HepG2 (cell line): ENCODE results near the gene GNL3. TPM values are rescaled to one million over a fixed set of nuclear protein-coding genes. Genes with fewer than 3 reads are reported as not detected.

Experiments
- CEBPG ChIP-seq: IDR thresholded peaks from 2 replicates; pipeline ENCODE4 v1.6.1; 2016
- HNRNPH1 ChIP-seq: fragments of 200-400 bp; formaldehyde crosslinking; optimal IDR thresholded peaks from 2 replicates; pipeline ENCODE3; 2017; ENCODE audit warnings: mild to moderate bottlenecking, low read depth, low read length
- IKZF1 ChIP-seq: fragments of 450-650 bp; IDR thresholded peaks from 2 replicates; pipeline ENCODE4 v1.7.1; 2016
- JARID2 ChIP-seq: sonication (generic); formaldehyde crosslinking; IDR thresholded peaks from 2 replicates; pipeline ENCODE4 v1.8.1; 2023; ENCODE audit warnings: missing genetic modification reagents, inconsistent platforms; ENCODE audit not compliant: insufficient replicate concordance
- JDP2 ChIP-seq: sonication (generic); formaldehyde crosslinking; IDR thresholded peaks from 2 replicates; pipeline ENCODE4 v1.8.1; 2022; ENCODE audit warnings: missing genetic modification reagents, borderline replicate concordance
- KDM2A ChIP-seq: sonication (generic); formaldehyde crosslinking; IDR thresholded peaks from 2 replicates; pipeline ENCODE4 v1.4.0; 2020; ENCODE audit warnings: low read depth, missing genetic modification reagents, borderline replicate concordance
- MBD4 ChIP-seq: IDR thresholded peaks from 2 replicates; pipeline ENCODE4 v1.6.1; 2012; ENCODE audit warnings: low read length, inconsistent platforms, borderline replicate concordance
- PRPF4 ChIP-seq: fragments of 200-400 bp; formaldehyde crosslinking; IDR thresholded peaks from 2 replicates; pipeline ENCODE4 v1.6.1; 2016; ENCODE audit warnings: low read length, low read depth; ENCODE audit not compliant: poor library complexity, severe bottlenecking
- STAT5B ChIP-seq: sonication (generic); formaldehyde crosslinking; IDR thresholded peaks from 2 replicates; pipeline ENCODE4 v1.4.0; 2020; ENCODE audit warnings: missing genetic modification reagents
- WIZ ChIP-seq: sonication (generic); formaldehyde crosslinking; IDR thresholded peaks from 2 replicates; pipeline ENCODE4 v1.5.1; 2020; ENCODE audit warnings: mild to moderate bottlenecking, missing genetic modification reagents
- ZNF296 ChIP-seq: sonication (generic); formaldehyde crosslinking; conservative IDR thresholded peaks from 2 replicates; pipeline ENCODE4 v1.5.0; 2020; ENCODE audit warnings: mild to moderate bottlenecking, missing genetic modification reagents
- ZNF333 ChIP-seq: sonication (generic); formaldehyde crosslinking; IDR thresholded peaks from 2 replicates; pipeline ENCODE4 v1.4.0; 2020; ENCODE audit warnings: mild to moderate bottlenecking, missing genetic modification reagents, borderline replicate concordance
- ZNF335 ChIP-seq: sonication (generic); formaldehyde crosslinking; IDR thresholded peaks from 2 replicates; pipeline ENCODE4 v1.4.0; 2020; ENCODE audit warnings: missing genetic modification reagents
- ZNF33A ChIP-seq: sonication (generic); formaldehyde crosslinking; IDR thresholded peaks from 2 replicates; pipeline ENCODE4 v1.5.1; 2020; ENCODE audit warnings: missing genetic modification reagents, mild to moderate bottlenecking, moderate library complexity, borderline replicate concordance
- ZNF446 ChIP-seq: sonication (generic); formaldehyde crosslinking; IDR thresholded peaks from 2 replicates; pipeline ENCODE4 v1.5.0; 2020; ENCODE audit warnings: mild to moderate bottlenecking, missing genetic modification reagents
- ZNF879 ChIP-seq: sonication (generic); formaldehyde crosslinking; IDR thresholded peaks from 2 replicates; pipeline ENCODE4 v1.8.1; 2023; ENCODE audit warnings: missing genetic modification reagents
- polyA plus RNA-seq, 8 experiments: library from polyadenylated mRNA; depleted of rRNA in 3 of 8; stranded (reverse) in 7 of 8; unstranded in 1 of 8; fragments of >200 nt; fragmentation: Illumina TruSeq in 4 of 8; extraction: Trizol in 4 of 8; gene quantifications; 2 replicates each; pipeline versions ENCODE4 v1.2.1 to v1.2.3, GENCODE V29; 2011 to 2016; ENCODE audit warnings: low read depth in 4 of 8, missing spikeins in 1 of 8, mixed read lengths in 1 of 8; ENCODE audit not compliant: insufficient read depth in 1 of 8
- total RNA-seq, 5 experiments: library from RNA; depleted of rRNA; stranded (reverse); fragments of >200 nt; fragmentation: Illumina TruSeq; extraction: Trizol; gene quantifications; 2 replicates each; pipeline ENCODE4 v1.2.3, GENCODE V29; 2016; ENCODE audit warnings: low read depth in 1 of 5
- TF ChIP-seq, protein P1 (sequence below): sonication (generic); formaldehyde crosslinking; conservative IDR thresholded peaks from 2 replicates; pipeline ENCODE4 v1.4.0; 2020; ENCODE audit warnings: mild to moderate bottlenecking, missing genetic modification reagents, moderate library complexity
- TF ChIP-seq, protein P2 (sequence below), 2 experiments: sonication (generic) in 1 of 2; formaldehyde crosslinking in 1 of 2; IDR thresholded peaks; 2 replicates each; pipeline versions ENCODE4 v1.5.1 to v1.6.1; 2011 to 2020; ENCODE audit warnings: borderline replicate concordance in 1 of 2, low read depth in 1 of 2, low read length in 1 of 2, mild to moderate bottlenecking in 1 of 2, missing genetic modification reagents in 1 of 2, moderate library complexity in 1 of 2
- TF ChIP-seq, protein P3 (sequence below): sonication (generic); formaldehyde crosslinking; IDR thresholded peaks from 2 replicates; pipeline ENCODE4 v1.5.0; 2020; ENCODE audit warnings: missing genetic modification reagents

The GNL3 gene
- total and polyA plus RNA-seq, 2 of the 13 experiments (the other 11 are each of a cell fraction or from before 2014, with no cell fraction given): 129 to 257 TPM

DNA sequence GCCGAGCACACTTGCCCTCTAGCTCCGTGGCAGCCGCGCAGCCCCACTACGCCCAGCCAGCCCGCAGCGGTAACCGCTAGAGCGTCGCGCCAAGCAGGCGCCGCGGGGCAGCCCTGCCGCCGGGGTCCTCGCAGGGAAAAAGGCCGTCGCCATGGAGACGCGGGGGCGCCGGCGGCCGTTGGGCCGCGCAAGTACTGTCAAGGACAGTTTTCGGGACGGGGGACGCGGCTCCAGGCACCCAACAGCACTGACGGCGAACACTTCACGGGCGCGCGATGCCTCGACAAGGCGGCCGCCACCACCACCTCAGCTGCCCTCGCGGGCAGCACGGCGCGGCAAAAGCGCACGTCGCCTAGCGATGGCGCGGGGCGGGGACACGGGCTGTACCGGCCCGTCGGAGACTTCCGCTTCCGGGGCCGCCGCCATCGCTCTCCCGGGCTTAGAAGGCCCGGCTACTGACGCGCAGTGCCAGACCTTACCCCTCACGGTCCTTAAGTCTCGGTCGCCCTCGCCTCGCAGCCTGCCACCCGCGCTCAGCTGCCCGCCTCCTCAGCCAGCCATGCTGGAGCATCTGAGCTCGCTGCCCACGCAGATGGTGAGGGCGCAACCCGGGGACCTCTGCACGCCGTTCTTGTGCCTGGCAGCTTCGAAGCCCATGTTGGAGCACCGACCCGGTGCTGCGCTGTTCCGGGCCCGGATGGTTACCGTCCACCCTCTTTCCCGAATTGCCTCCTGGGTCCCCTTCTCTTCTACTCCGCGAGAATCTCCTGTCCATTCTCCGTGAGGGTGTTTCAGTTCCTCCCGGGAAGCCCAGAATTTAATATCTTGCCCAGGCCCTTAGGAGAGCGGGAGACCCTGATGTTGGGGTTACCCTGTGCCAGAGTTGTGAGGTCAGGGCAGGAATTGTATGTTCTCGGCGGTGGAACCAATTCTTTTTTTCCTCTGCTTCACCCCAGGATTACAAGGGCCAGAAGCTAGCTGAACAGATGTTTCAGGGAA is 20.2 kb downstream of the GNL3 start, which contains the start of the genes GLT8D1 and SPCS1 (continued):
- TF ChIP-seq, protein P1, sequence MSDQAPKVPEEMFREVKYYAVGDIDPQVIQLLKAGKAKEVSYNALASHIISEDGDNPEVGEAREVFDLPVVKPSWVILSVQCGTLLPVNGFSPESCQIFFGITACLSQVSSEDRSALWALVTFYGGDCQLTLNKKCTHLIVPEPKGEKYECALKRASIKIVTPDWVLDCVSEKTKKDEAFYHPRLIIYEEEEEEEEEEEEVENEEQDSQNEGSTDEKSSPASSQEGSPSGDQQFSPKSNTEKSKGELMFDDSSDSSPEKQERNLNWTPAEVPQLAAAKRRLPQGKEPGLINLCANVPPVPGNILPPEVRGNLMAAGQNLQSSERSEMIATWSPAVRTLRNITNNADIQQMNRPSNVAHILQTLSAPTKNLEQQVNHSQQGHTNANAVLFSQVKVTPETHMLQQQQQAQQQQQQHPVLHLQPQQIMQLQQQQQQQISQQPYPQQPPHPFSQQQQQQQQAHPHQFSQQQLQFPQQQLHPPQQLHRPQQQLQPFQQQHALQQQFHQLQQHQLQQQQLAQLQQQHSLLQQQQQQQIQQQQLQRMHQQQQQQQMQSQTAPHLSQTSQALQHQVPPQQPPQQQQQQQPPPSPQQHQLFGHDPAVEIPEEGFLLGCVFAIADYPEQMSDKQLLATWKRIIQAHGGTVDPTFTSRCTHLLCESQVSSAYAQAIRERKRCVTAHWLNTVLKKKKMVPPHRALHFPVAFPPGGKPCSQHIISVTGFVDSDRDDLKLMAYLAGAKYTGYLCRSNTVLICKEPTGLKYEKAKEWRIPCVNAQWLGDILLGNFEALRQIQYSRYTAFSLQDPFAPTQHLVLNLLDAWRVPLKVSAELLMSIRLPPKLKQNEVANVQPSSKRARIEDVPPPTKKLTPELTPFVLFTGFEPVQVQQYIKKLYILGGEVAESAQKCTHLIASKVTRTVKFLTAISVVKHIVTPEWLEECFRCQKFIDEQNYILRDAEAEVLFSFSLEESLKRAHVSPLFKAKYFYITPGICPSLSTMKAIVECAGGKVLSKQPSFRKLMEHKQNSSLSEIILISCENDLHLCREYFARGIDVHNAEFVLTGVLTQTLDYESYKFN (CRISPR knock-in tag): peak; percentile 43; the same call in 1 of the 2 replicates
- TF ChIP-seq ZNF333 (CRISPR knock-in tag) (peak; percentile 23; the same call in 1 of the 2 replicates), ZNF296 (CRISPR knock-in tag) (no peak; the same call in 1 of the 2 replicates), PRPF4 (no peak), JDP2 (CRISPR knock-in tag) (no peak), IKZF1 (no peak), ZNF879 (CRISPR knock-in tag) (no peak), WIZ (CRISPR knock-in tag) (peak; percentile 79; the same call in 1 of the 2 replicates), STAT5B (CRISPR knock-in tag) (no peak; the same call in 1 of the 2 replicates), MBD4 (no peak), ZNF33A (CRISPR knock-in tag) (0 out of 2 replicates have a peak, but pooled peaks have one; percentile 75), ZNF446 (CRISPR knock-in tag) (0 out of 2 replicates have a peak, but pooled peaks have one; percentile 85), KDM2A (CRISPR knock-in tag) (peak; percentile 84; the same call in 1 of the 2 replicates), ZNF335 (CRISPR knock-in tag) (peak; percentile 99), CEBPG (CRISPR knock-in tag) (0 out of 2 replicates have a peak, but pooled peaks have one; percentile 4), HNRNPH1 (no peak), JARID2 (CRISPR knock-in tag) (no peak)
- TF ChIP-seq, protein P2, sequence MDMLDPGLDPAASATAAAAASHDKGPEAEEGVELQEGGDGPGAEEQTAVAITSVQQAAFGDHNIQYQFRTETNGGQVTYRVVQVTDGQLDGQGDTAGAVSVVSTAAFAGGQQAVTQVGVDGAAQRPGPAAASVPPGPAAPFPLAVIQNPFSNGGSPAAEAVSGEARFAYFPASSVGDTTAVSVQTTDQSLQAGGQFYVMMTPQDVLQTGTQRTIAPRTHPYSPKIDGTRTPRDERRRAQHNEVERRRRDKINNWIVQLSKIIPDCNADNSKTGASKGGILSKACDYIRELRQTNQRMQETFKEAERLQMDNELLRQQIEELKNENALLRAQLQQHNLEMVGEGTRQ (IDR thresholded peaks at IDR 0.05; ENCODE audit: low read depth, low read length): no peak
- TF ChIP-seq, protein P2 (CRISPR knock-in tag; IDR thresholded peaks at IDR 0.05; ENCODE audit: borderline replicate concordance): no peak; the same call in 1 of the 2 replicates
- TF ChIP-seq, protein P3, sequence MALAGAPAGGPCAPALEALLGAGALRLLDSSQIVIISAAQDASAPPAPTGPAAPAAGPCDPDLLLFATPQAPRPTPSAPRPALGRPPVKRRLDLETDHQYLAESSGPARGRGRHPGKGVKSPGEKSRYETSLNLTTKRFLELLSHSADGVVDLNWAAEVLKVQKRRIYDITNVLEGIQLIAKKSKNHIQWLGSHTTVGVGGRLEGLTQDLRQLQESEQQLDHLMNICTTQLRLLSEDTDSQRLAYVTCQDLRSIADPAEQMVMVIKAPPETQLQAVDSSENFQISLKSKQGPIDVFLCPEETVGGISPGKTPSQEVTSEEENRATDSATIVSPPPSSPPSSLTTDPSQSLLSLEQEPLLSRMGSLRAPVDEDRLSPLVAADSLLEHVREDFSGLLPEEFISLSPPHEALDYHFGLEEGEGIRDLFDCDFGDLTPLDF: peak; percentile 81
